WTC11 (cell line): ENCODE measurements around the gene TIPARP. TPM values are rescaled to one million over a fixed set of nuclear protein-coding genes. Genes with fewer than 3 reads are reported as not detected.

Source experiments
- ATAC-seq: fragments of 200-7000 bp; cut with Tn5 transposase; 2 replicates; pipeline ENCODE4 v1.10.0; 2021; ENCODE audit warnings: mild to moderate bottlenecking, moderate library complexity
- CTCF ChIA-PET: fragments of 300-600 bp; sonication (Branson Sonifier 250); formaldehyde crosslinking; loops from one replicate; lab custom pipeline; 2021; ENCODE audit warnings: antibody characterized with exemption; lab: Charles Lee
- POLR2A ChIA-PET: fragments of 350-600 bp; sonication (Branson Sonifier 250); formaldehyde crosslinking; loops from one replicate; lab custom pipeline; 2021; ENCODE audit warnings: antibody characterized with exemption; lab: Charles Lee
- DNase-seq: peaks from one replicate; pipeline ENCODE4 v3.0.0; 2021; ENCODE audit warnings: low spot score
- H3K27ac Mint-ChIP-seq: 2 replicates; pipeline ENCODE4 v1.8.0; 2021; ENCODE audit warnings: mixed read lengths
- H3K27me3 Mint-ChIP-seq: 2 replicates; pipeline ENCODE4 v1.8.0; 2021; ENCODE audit warnings: low read depth, mild to moderate bottlenecking, moderate library complexity, mixed read lengths
- H3K36me3 Mint-ChIP-seq: 2 replicates; pipeline ENCODE4 v1.8.0; 2021; ENCODE audit warnings: mixed read lengths
- H3K4me1 Mint-ChIP-seq: 2 replicates; pipeline ENCODE4 v1.8.0; 2022; ENCODE audit warnings: mixed read lengths
- H3K4me3 Mint-ChIP-seq: 2 replicates; pipeline ENCODE4 v1.8.0; 2021; ENCODE audit warnings: mild to moderate bottlenecking, moderate library complexity, mixed read lengths
- H3K9me3 Mint-ChIP-seq: 2 replicates; pipeline ENCODE4 v1.8.0; 2021; ENCODE audit warnings: mixed read lengths
- FOXJ3 ChIP-seq: sonication (generic); formaldehyde crosslinking; IDR thresholded peaks from 2 replicates; pipeline ENCODE4 v1.9.0; 2021; ENCODE audit warnings: missing genetic modification reagents, mild to moderate bottlenecking, borderline replicate concordance
- GRHL2 ChIP-seq: fragments of 250-450 bp; sonication (Bioruptor Pico); IDR thresholded peaks from 2 replicates; pipeline ENCODE4 v1.8.0; 2022; ENCODE audit warnings: mild to moderate bottlenecking, moderate library complexity; ENCODE audit not compliant: insufficient replicate concordance, severe bottlenecking
- MYBL2 ChIP-seq: sonication (generic); formaldehyde crosslinking; IDR thresholded peaks from 2 replicates; pipeline ENCODE4 v1.8.1; 2023; ENCODE audit warnings: mild to moderate bottlenecking, moderate library complexity, missing genetic modification reagents
- NFYB ChIP-seq: sonication (generic); formaldehyde crosslinking; conservative IDR thresholded peaks from 2 replicates; pipeline ENCODE4 v1.8.0; 2022; ENCODE audit warnings: low read depth, missing genetic modification reagents
- SOX15 ChIP-seq: fragments of 250-450 bp; sonication (Bioruptor Pico); IDR thresholded peaks from 2 replicates; pipeline ENCODE4 v1.9.0; 2021; ENCODE audit warnings: mild to moderate bottlenecking
- SP1 ChIP-seq: sonication (generic); formaldehyde crosslinking; conservative IDR thresholded peaks from 2 replicates; pipeline ENCODE4 v1.8.1; 2022; ENCODE audit warnings: missing genetic modification reagents
- TEAD4 ChIP-seq: sonication (generic); formaldehyde crosslinking; IDR thresholded peaks from 2 replicates; pipeline ENCODE4 v1.8.0; 2022; ENCODE audit warnings: mild to moderate bottlenecking, missing genetic modification reagents
- TP53 ChIP-seq: sonication (generic); formaldehyde crosslinking; IDR thresholded peaks from 2 replicates; pipeline ENCODE4 v1.8.1; 2023; ENCODE audit warnings: mild to moderate bottlenecking, missing genetic modification reagents
- ZBTB21 ChIP-seq: sonication (generic); formaldehyde crosslinking; IDR thresholded peaks from 2 replicates; pipeline ENCODE4 v1.8.1; 2023; ENCODE audit warnings: mild to moderate bottlenecking, missing genetic modification reagents, borderline replicate concordance
- ZNF219 ChIP-seq: sonication (generic); formaldehyde crosslinking; IDR thresholded peaks from 2 replicates; pipeline ENCODE4 v1.8.0; 2023; ENCODE audit warnings: missing genetic modification reagents, mild to moderate bottlenecking, borderline replicate concordance
- ZNF232 ChIP-seq: sonication (generic); formaldehyde crosslinking; IDR thresholded peaks from 2 replicates; pipeline ENCODE4 v1.8.0; 2022; ENCODE audit warnings: mild to moderate bottlenecking, missing genetic modification reagents
- total RNA-seq: library from RNA; stranded (reverse); gene quantifications from 3 replicates; pipeline ENCODE4 v1.2.3, GENCODE V29; 2021
- TF ChIP-seq, protein P1 (sequence below): sonication (generic); formaldehyde crosslinking; IDR thresholded peaks from 2 replicates; pipeline ENCODE4 v1.8.1; 2022; ENCODE audit warnings: mild to moderate bottlenecking, moderate library complexity, missing genetic modification reagents
- TF ChIP-seq, protein P2 (sequence below): sonication (generic); formaldehyde crosslinking; IDR thresholded peaks from 2 replicates; pipeline ENCODE4 v1.8.1; 2022; ENCODE audit warnings: low read depth, missing genetic modification reagents, borderline replicate concordance
- TF ChIP-seq, protein P3 (sequence below): fragments of 250-450 bp; sonication (Bioruptor Pico); IDR thresholded peaks from 2 replicates; pipeline ENCODE4 v1.9.0; 2021; ENCODE audit warnings: moderate library complexity, mild to moderate bottlenecking, inconsistent platforms, borderline replicate concordance
- TF ChIP-seq, protein P4 (sequence below): sonication (generic); formaldehyde crosslinking; IDR thresholded peaks from 2 replicates; pipeline ENCODE4 v1.8.1; 2023; ENCODE audit warnings: mild to moderate bottlenecking, missing genetic modification reagents, moderate library complexity
- TF ChIP-seq, protein P5 (sequence below): sonication (generic); formaldehyde crosslinking; IDR thresholded peaks from 2 replicates; pipeline ENCODE4 v1.8.0; 2022; ENCODE audit warnings: mild to moderate bottlenecking, missing genetic modification reagents
- TF ChIP-seq, protein P6 (sequence below): sonication (generic); formaldehyde crosslinking; IDR thresholded peaks from 2 replicates; pipeline ENCODE4 v1.8.1; 2023; ENCODE audit warnings: mild to moderate bottlenecking, missing genetic modification reagents, moderate library complexity
- TF ChIP-seq, protein P7 (sequence below): sonication (generic); formaldehyde crosslinking; IDR thresholded peaks from 2 replicates; pipeline ENCODE4 v1.8.0; 2023; ENCODE audit warnings: mild to moderate bottlenecking, missing genetic modification reagents
- TF ChIP-seq, protein P8 (sequence below): fragments of 250-450 bp; sonication (Bioruptor Pico); IDR thresholded peaks from 2 replicates; pipeline ENCODE4 v1.9.0; 2021; ENCODE audit warnings: mild to moderate bottlenecking
- TF ChIP-seq, protein P9 (sequence below): sonication (generic); formaldehyde crosslinking; conservative IDR thresholded peaks from 2 replicates; pipeline ENCODE4 v1.8.1; 2022; ENCODE audit warnings: mild to moderate bottlenecking, missing genetic modification reagents

Gene TIPARP
- total RNA-seq, 1 experiment from 2014 or later: 5.6 TPM

DNA sequence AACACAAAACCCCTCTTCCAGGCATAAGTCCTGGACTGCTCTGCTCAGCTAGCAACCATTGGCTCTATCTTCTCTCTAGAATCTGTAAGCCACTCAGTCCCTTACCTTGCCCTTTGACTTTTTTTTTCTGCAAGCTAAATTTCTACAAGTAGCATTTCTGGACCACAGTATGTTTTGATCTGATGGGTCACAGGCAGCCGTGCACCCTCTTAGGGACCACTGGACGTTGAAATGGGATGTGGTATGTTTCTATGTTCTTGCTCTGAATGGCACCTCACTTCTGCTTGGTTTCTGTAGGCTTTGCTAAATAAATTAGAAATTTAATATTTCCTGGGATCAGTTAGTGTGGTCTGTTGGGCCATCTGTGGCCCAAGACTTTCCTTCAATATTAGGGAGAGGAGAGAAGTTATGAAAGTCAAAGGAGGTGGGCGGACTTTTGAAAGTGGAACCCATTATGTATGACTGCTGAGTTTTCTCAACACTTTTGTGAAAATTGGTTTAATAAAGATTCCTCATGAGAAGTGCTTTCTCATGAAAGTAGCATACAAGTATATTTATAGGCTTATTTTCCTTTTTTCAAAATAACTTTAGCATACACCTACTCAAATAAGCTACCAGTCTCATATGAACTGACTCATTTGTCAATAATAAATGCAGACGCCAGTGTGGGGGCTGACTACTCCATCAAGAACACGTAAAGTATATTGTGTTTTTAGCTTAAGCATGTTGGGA lies 18.4 kb upstream of the TIPARP start (continued):
- TF ChIP-seq, protein P1, sequence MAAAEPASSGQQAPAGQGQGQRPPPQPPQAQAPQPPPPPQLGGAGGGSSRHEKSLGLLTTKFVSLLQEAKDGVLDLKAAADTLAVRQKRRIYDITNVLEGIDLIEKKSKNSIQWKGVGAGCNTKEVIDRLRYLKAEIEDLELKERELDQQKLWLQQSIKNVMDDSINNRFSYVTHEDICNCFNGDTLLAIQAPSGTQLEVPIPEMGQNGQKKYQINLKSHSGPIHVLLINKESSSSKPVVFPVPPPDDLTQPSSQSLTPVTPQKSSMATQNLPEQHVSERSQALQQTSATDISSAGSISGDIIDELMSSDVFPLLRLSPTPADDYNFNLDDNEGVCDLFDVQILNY (CRISPR knock-in tag): no peak

DNA sequence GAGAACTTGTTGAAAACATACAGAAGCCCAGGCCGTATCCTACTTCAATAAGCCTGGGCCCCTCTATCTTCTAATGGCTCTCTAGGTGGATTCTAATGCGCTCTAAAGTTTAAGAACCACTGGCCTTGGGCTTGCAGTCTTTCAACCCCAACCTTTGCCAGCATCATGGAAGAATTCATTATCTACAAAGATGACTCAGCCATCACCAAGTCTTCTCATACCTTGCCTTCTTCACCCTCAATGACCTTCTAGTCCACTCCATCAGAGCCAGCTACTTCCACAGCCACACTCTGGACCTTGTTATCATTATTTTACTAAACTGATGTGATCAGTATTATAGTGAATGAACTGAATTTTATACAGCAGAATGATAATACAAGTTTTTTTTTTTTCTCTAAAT lies 16.9 kb upstream of the TIPARP start:
- DNase-seq: no peak
- no peak for ATAC-seq
- Mint-ChIP-seq H3K4me3 (no peak overlapping the region), H3K27ac (no peak overlapping the region), H3K36me3 (no peaks in the 10 kb centered on the region), H3K27me3 (no peaks in the 10 kb centered on the region; the same call in 1 of the 2 replicates), H3K9me3 (no peaks in the 10 kb centered on the region), H3K4me1 (no peaks in the 10 kb centered on the region)
- ChIA-PET CTCF (no interaction called here), POLR2A (no interaction called here)
- TF ChIP-seq, protein P2, sequence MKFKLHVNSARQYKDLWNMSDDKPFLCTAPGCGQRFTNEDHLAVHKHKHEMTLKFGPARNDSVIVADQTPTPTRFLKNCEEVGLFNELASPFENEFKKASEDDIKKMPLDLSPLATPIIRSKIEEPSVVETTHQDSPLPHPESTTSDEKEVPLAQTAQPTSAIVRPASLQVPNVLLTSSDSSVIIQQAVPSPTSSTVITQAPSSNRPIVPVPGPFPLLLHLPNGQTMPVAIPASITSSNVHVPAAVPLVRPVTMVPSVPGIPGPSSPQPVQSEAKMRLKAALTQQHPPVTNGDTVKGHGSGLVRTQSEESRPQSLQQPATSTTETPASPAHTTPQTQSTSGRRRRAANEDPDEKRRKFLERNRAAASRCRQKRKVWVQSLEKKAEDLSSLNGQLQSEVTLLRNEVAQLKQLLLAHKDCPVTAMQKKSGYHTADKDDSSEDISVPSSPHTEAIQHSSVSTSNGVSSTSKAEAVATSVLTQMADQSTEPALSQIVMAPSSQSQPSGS (CRISPR knock-in tag): no peak
- TF ChIP-seq, protein P3, sequence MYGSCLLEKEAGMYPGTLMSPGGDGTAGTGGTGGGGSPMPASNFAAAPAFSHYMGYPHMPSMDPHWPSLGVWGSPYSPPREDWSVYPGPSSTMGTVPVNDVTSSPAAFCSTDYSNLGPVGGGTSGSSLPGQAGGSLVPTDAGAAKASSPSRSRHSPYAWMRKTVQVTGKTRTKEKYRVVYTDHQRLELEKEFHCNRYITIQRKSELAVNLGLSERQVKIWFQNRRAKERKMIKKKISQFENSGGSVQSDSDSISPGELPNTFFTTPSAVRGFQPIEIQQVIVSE (CRISPR knock-in tag): no peak
- TF ChIP-seq, protein P4, sequence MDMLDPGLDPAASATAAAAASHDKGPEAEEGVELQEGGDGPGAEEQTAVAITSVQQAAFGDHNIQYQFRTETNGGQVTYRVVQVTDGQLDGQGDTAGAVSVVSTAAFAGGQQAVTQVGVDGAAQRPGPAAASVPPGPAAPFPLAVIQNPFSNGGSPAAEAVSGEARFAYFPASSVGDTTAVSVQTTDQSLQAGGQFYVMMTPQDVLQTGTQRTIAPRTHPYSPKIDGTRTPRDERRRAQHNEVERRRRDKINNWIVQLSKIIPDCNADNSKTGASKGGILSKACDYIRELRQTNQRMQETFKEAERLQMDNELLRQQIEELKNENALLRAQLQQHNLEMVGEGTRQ (CRISPR knock-in tag): no peak
- no peak for TF ChIP-seq SP1 (CRISPR knock-in tag)
- no peak for TF ChIP-seq FOXJ3 (CRISPR knock-in tag)

DNA sequence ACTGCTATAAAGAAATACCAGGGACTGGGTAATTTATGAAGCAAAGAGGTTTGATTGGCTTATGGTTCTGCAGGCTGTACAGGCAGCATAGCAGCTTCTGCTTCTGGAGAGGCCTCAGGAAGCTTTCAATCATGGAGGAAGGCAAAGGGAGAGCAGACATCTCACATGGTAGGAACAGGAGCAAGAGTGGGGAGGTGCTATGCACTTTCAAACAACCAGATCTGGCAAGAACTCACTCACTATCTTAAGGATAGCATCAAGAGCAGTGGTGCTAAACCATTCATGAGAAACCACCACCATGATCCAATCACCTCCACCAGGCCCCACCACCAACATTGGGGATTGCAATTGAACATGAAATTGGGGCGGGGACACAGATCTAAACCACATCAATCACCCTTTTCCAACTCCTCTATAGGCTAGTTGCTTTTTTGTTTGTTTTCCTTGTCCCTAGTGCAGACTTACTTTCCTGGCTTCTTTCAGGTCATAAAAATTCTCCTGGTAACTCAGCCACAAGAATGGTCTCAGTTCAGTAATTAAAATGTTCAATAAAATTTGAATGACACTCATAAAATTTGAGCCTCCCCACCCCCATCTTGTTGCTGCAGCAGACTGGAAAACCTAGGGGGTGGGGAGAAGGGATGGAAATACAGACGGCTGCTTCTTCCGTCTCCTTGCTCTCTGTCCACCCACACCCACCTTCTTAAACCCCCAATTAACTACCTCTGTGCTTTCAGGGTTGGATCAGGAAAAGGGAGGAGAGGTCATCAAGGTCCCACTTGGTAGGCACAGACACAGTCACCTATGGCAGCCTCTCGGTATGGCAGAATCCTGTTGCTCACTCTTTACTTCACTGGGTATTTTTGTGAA lies 16.3 kb upstream of the TIPARP start:
- no peaks in the 10 kb centered on the region for H3K9me3 Mint-ChIP-seq
- POLR2A ChIA-PET: no interaction called here
- CTCF ChIA-PET: no interaction called here
- H3K4me3 Mint-ChIP-seq: no peak overlapping the region
- no peaks in the 10 kb centered on the region for H3K4me1 Mint-ChIP-seq
- no peak overlapping the region for H3K27ac Mint-ChIP-seq
- no peak for DNase-seq
- H3K36me3 Mint-ChIP-seq: no peaks in the 10 kb centered on the region
- no peak for ATAC-seq
- no peaks in the 10 kb centered on the region; the same call in 1 of the 2 replicates for H3K27me3 Mint-ChIP-seq
- TF ChIP-seq, protein P5, sequence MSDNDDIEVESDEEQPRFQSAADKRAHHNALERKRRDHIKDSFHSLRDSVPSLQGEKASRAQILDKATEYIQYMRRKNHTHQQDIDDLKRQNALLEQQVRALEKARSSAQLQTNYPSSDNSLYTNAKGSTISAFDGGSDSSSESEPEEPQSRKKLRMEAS: no peak
- TF ChIP-seq, protein P6, sequence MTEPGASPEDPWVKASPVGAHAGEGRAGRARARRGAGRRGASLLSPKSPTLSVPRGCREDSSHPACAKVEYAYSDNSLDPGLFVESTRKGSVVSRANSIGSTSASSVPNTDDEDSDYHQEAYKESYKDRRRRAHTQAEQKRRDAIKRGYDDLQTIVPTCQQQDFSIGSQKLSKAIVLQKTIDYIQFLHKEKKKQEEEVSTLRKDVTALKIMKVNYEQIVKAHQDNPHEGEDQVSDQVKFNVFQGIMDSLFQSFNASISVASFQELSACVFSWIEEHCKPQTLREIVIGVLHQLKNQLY (CRISPR knock-in tag): no peak
- TF ChIP-seq ZBTB21 (CRISPR knock-in tag): no peak
- no peak for TF ChIP-seq ZNF232
- no peak for TF ChIP-seq ZNF219 (CRISPR knock-in tag)
- TF ChIP-seq GRHL2 (CRISPR knock-in tag): no peak
- TF ChIP-seq, protein P7, sequence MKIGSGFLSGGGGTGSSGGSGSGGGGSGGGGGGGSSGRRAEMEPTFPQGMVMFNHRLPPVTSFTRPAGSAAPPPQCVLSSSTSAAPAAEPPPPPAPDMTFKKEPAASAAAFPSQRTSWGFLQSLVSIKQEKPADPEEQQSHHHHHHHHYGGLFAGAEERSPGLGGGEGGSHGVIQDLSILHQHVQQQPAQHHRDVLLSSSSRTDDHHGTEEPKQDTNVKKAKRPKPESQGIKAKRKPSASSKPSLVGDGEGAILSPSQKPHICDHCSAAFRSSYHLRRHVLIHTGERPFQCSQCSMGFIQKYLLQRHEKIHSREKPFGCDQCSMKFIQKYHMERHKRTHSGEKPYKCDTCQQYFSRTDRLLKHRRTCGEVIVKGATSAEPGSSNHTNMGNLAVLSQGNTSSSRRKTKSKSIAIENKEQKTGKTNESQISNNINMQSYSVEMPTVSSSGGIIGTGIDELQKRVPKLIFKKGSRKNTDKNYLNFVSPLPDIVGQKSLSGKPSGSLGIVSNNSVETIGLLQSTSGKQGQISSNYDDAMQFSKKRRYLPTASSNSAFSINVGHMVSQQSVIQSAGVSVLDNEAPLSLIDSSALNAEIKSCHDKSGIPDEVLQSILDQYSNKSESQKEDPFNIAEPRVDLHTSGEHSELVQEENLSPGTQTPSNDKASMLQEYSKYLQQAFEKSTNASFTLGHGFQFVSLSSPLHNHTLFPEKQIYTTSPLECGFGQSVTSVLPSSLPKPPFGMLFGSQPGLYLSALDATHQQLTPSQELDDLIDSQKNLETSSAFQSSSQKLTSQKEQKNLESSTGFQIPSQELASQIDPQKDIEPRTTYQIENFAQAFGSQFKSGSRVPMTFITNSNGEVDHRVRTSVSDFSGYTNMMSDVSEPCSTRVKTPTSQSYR (CRISPR knock-in tag): no peak
- TF ChIP-seq, protein P8, sequence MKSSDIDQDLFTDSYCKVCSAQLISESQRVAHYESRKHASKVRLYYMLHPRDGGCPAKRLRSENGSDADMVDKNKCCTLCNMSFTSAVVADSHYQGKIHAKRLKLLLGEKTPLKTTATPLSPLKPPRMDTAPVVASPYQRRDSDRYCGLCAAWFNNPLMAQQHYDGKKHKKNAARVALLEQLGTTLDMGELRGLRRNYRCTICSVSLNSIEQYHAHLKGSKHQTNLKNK: no peak
- no peak for TF ChIP-seq TEAD4 (CRISPR knock-in tag)
- TF ChIP-seq TP53 (CRISPR knock-in tag): no peak
- TF ChIP-seq MYBL2: no peak
- TF ChIP-seq, protein P1 (CRISPR knock-in tag): no peak
- TF ChIP-seq, protein P9, sequence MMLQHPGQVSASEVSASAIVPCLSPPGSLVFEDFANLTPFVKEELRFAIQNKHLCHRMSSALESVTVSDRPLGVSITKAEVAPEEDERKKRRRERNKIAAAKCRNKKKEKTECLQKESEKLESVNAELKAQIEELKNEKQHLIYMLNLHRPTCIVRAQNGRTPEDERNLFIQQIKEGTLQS: no peak
- no peak for TF ChIP-seq NFYB
- TF ChIP-seq SOX15 (CRISPR knock-in tag): no peak
